IPS-NIHi7 (cell line): ENCODE measurements around the gene RPL32.
A peak's percentile ranks its signal among the peaks of the same experiment; 100 is the strongest.
"Not testable (repeated sequence)": the region's sequence is repeated elsewhere in the genome, so short reads cannot be mapped to it uniquely, and the experiment has no call there.

Experiments
- DNase-seq: peaks from one replicate; pipeline ENCODE4 v3.0.0; 2012; ENCODE audit warnings: mixed read lengths; ENCODE audit errors: extremely low spot score

The RPL32 gene

GRCh38 chr3:12841149-12841969 is at the start of gene RPL32:
Gene RPL32 (minus strand): TSS chr3:12841565. CDS start chr3:12840237, 1,328 bp downstream.
- peak; percentile 89 for DNase-seq

- no peak for DNase-seq
Observed at GRCh38 chr3:12890610-12891390, 49.4 kb upstream of the RPL32 start.

- no peak for DNase-seq
Observed at GRCh38 chr3:12886736-12887135, 45.4 kb upstream of the RPL32 start.

- no peak for DNase-seq
Observed at GRCh38 chr3:12886106-12886679, 44.8 kb upstream of the RPL32 start.

GRCh38 chr3:12885583-12885930 is 44.2 kb upstream of the RPL32 start:
- no peak for DNase-seq

- no peak for DNase-seq
Observed at GRCh38 chr3:12884790-12885582, 43.6 kb upstream of the RPL32 start.

- DNase-seq, result no peak
Observed at GRCh38 chr3:12884186-12884680, 42.9 kb upstream of the RPL32 start.

GRCh38 chr3:12882336-12883310 is 41.3 kb upstream of the RPL32 start:
- DNase-seq, result no peak

GRCh38 chr3:12881858-12882257 is 40.5 kb upstream of the RPL32 start:
- DNase-seq, result not testable (repeated sequence)

GRCh38 chr3:12879191-12879815 is 37.9 kb upstream of the RPL32 start:
- no peak for DNase-seq

GRCh38 chr3:12878758-12879157 is 37.4 kb upstream of the RPL32 start:
- not testable (repeated sequence) for DNase-seq

GRCh38 chr3:12878141-12878574 is 36.8 kb upstream of the RPL32 start:
- DNase-seq, result no peak

- no peak for DNase-seq
Observed at GRCh38 chr3:12877040-12877439, 35.7 kb upstream of the RPL32 start.

- peak; percentile 90 for DNase-seq
Observed at GRCh38 chr3:12875857-12876836, 34.8 kb upstream of the RPL32 start.

- no peak for DNase-seq
Observed at GRCh38 chr3:12871404-12871983, 30.1 kb upstream of the RPL32 start.

GRCh38 chr3:12870942-12871341 is 29.6 kb upstream of the RPL32 start:
- no peak for DNase-seq

GRCh38 chr3:12869035-12869621 is 27.8 kb upstream of the RPL32 start:
- DNase-seq, result peak; percentile 85
